Measurements from ENCODE around the gene FLACC1.
"Not testable (repeated sequence)": the region's sequence is repeated elsewhere in the genome, so short reads cannot be mapped to it uniquely, and the experiment has no call there.

The FLACC1 gene

DNA sequence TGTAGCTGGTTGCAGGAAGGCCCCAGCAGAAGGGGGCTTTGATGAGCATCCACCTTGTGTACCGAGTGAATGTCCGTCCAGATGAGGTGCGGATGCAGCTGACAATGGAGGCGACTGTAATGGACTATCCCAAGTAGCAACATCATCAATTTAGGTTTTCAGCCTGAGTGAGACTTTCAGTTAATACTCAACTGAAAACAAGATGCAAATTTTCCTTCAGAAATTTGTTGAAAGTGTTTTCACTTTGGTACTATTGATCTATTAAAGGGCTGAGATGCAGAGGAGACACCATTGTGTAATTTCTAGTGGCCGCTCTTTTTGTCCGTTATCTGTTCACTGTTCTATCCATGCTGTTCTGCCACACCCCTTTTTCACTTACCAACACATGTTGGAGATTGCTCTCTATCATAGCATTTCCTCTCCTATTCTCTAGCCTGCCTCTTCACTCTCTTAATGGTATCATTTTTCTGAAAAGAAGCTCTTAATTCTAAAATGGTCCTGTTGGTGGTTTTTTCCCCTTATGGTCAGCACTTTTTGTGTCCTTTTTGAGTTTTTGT is 108.8 kb downstream of the FLACC1 start:
- no peak for DNase-seq

DNA sequence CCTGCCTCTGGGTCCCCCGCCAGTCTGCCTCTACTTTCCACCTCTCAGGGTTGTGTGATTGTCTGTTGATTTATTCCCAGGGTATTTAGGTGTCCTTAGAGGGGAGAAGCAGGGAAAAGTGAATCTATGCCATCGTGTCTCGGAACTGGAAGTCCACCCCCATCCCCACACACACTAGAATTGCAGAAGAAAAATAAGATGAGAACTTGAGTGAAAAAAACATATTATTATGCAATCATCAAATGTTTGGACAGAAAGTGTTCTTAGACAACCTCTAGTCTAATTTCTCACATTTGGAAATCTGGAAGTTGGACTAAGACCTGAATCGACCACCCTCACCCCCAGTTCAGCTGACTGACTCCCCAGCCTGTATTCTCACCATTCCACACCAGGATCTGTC is 110.9 kb downstream of the FLACC1 start:
- DNase-seq: no peak

DNA sequence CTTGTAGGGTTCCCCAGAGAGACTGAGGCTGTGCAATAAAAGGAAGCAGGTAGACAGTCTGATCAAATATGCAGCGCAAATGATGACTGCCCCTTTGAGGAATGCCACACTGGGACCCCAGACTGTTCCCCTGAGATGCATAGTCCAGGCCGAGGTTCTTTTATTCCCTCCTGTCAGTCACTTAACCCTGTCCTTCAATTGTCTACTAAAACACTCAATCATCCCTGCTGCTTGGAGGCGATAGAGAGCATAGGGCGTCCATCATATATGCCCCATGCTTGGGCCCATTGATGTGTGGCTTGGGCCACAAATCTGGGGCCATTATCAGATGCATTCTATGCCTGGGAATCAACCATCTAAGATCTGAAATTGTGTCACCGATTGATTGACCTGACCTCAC is 112.3 kb downstream of the FLACC1 start:
- no peak for DNase-seq

DNA sequence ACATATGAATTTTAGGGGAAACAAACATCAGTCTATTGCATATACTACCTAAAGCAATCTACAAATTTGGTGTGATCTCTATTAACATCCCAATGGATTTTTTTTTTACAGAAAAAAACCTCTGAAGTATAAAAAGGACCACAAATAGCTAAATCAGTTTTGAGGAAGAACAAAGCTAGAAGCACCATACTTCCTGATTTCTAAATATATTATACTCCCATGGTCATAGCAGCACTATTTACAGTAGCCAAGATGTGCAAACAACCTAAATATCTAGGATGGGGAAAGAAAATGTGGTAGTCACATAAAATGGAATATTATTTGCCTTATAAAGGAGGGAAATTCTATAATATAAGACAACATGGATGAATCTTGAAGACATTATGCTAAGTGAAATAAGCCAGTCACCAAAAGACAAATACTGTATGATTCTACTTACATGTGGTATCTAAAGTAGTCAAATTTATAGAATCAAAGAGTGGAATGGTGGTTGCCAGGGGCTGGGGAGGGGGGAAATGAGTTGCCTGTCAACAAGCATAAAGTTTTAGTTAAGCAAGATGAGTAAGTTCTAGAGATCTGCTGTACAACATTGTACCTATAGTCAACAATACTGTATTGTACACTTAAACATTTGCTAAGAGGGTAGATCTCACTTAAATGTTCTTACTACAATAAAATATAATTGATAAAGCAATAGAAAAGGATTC is 114.4 kb downstream of the FLACC1 start:
- no peak for DNase-seq

GRCh38 chr2:201239167-201239935 is 117.8 kb downstream of the FLACC1 start:
- DNase-seq: not testable (repeated sequence)

Data from right forelimb (tissue), 1 donor.